ENCODE measurements around the gene BZW2.

- TF ChIP-seq CTCF (IDR thresholded peaks at IDR 0.05) (no peak), POLR2A (IDR thresholded peaks at IDR 0.05) (no peak), POLR2AphosphoS5 (IDR thresholded peaks at IDR 0.05) (no peak)
These were observed 34.3 kb upstream of the BZW2 start for GRCh38 chr7:16611711-16612110.

Data from stomach (tissue), 4 donors.